Muscle of arm (tissue), 12 donors: ENCODE results near the gene PKP3. TPM values are rescaled to one million over a fixed set of nuclear protein-coding genes. Genes with fewer than 3 reads are reported as not detected.
"Not testable (repeated sequence)": the region's sequence is repeated elsewhere in the genome, so short reads cannot be mapped to it uniquely, and the experiment has no call there.

Experiments
- DNase-seq: peaks from one replicate; pipeline ENCODE4 v3.0.0-alpha.2; 2013
- polyA plus RNA-seq, 12 donors: library from polyadenylated mRNA; unstranded; fragments of 120-200 nt; gene quantifications; one replicate each; pipeline ENCODE4 v1.2.1, GENCODE V29; 2013; ENCODE audit not compliant: insufficient read length in 12 of 12

The PKP3 gene
- polyA plus RNA-seq, 12 donors, result 0.24 to 30.6 (median 2.7) TPM; not detected in 4

GRCh38 chr11:362642-363442, 31.2 kb upstream of the PKP3 start:
- no peak for DNase-seq

GRCh38 chr11:363443-363805, 30.6 kb upstream of the PKP3 start:
- DNase-seq, result not testable (repeated sequence)

GRCh38 chr11:363948-364761, 29.9 kb upstream of the PKP3 start:
- no peak for DNase-seq

GRCh38 chr11:364991-365725, 28.9 kb upstream of the PKP3 start:
- no peak for DNase-seq

- no peak for DNase-seq
Observed at GRCh38 chr11:365831-366230, 28.2 kb upstream of the PKP3 start.

GRCh38 chr11:367956-368413, 26.0 kb upstream of the PKP3 start:
- no peak for DNase-seq

GRCh38 chr11:368414-369335, 25.3 kb upstream of the PKP3 start:
- no peak for DNase-seq

- no peak for DNase-seq
Observed at GRCh38 chr11:369336-370018, 24.5 kb upstream of the PKP3 start, which contains the start of gene B4GALNT4. B4GALNT4 (plus strand) TSS chr11:369499; CDS start chr11:369804, 305 bp downstream.

- DNase-seq, result no peak
Observed at GRCh38 chr11:370070-370941, 23.7 kb upstream of the PKP3 start.

- DNase-seq, result no peak
Observed at GRCh38 chr11:371051-371450, 23.0 kb upstream of the PKP3 start.

GRCh38 chr11:371716-372590, 22.1 kb upstream of the PKP3 start:
- no peak for DNase-seq

- no peak for DNase-seq
Observed at GRCh38 chr11:372809-373715, 20.9 kb upstream of the PKP3 start.

- DNase-seq, result no peak
Observed at GRCh38 chr11:373716-374551, 20.1 kb upstream of the PKP3 start.

- no peak for DNase-seq
Observed at GRCh38 chr11:375065-376025, 18.7 kb upstream of the PKP3 start.
